Activated naive CD8-positive, alpha-beta T cell (primary cell): ENCODE measurements around the gene CCDC38.

Experiments
- H3K27ac Mint-ChIP-seq: one replicate; pipeline ENCODE4 v1.8.0; 2021; ENCODE audit warnings: mixed read lengths
- H3K27me3 Mint-ChIP-seq: one replicate; pipeline ENCODE4 v1.8.0; 2021; ENCODE audit warnings: mixed read lengths
- H3K36me3 Mint-ChIP-seq: one replicate; pipeline ENCODE4 v1.8.0; 2021; ENCODE audit warnings: mixed read lengths
- H3K4me1 Mint-ChIP-seq: one replicate; pipeline ENCODE4 v1.8.0; 2021; ENCODE audit warnings: low read depth, mixed read lengths
- H3K4me3 Mint-ChIP-seq: one replicate; pipeline ENCODE4 v1.8.0; 2021; ENCODE audit warnings: mild to moderate bottlenecking, mixed read lengths
- H3K9me3 Mint-ChIP-seq: one replicate; pipeline ENCODE4 v1.8.0; 2021; ENCODE audit warnings: low read depth, mixed read lengths

CCDC38 gene

GRCh38 chr12:95943330-95943842 is 972 bp upstream of the CCDC38 start, which contains the start of gene AMDHD1:
AMDHD1 (plus strand) TSS chr12:95943331; CDS start chr12:95943399, 68 bp downstream.
- peak within 1 kb of the TSS; percentile 96 for H3K4me3 Mint-ChIP-seq
- H3K36me3 Mint-ChIP-seq = no peaks in the 10 kb centered on the region
- peak within 1 kb of the TSS; percentile 92 for H3K27ac Mint-ChIP-seq
- no peaks in the 10 kb centered on the region for H3K27me3 Mint-ChIP-seq
- H3K4me1 Mint-ChIP-seq = peaks cover 9% of the 10 kb centered on the region
- no peaks in the 10 kb centered on the region for H3K9me3 Mint-ChIP-seq

DNA sequence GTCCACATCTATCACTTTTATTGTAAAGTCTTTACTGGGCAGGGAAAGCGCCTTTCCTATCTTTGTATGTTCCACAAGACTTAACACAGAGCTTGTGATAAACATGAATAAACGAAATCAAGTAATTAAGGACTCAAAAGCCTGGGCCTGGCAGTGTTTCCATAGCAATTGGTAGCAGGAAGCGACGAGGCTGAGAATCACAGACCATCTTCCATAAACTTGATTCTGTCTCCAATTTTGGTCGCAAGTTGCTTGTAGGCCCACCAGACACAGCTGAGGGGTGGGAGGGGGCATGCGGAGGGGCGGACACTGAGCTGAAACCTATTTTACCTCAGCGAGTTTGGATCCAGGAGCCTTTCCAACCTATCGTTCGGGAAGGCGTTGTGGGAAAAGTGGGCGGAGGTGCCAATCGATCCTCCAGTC is 302 bp downstream of the CCDC38 start:
- Mint-ChIP-seq H3K9me3 (no peaks in the 10 kb centered on the region), H3K4me3 (peak overlapping the region; percentile 96), H3K4me1 (peaks cover 9% of the 10 kb centered on the region), H3K27me3 (no peaks in the 10 kb centered on the region), H3K27ac (peak overlapping the region; percentile 58), H3K36me3 (no peaks in the 10 kb centered on the region)

GRCh38 chr12:95940514-95940913 is 1.9 kb downstream of the CCDC38 start:
- H3K4me3 Mint-ChIP-seq = no peak overlapping the region
- no peak overlapping the region for H3K27ac Mint-ChIP-seq

DNA sequence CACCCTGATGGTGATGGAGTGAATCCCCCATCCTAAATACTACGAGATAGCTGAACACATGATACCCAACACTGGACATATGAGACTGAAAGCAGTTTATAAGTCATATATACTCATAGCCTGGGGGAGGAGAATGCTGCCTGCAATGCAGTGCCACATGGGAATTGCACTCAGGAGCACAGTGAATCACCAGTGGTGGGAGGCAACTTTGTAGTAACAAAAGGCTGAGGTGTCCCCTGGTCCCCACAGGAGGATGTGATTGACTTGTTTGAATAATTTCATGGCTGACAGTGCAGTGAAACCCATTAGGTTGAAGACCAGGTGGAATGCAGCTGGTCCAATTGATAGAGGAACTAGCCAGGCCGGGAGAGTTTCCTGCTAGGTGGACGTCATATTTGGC is 20.2 kb downstream of the CCDC38 start:
- no peaks in the 10 kb centered on the region for H3K36me3 Mint-ChIP-seq

More at GRCh38 chr12:95940514-95940913, 1.9 kb downstream of the CCDC38 start:
- peaks cover 9% of the 10 kb centered on the region for H3K4me1 Mint-ChIP-seq
- H3K36me3 Mint-ChIP-seq = no peaks in the 10 kb centered on the region
- H3K27me3 Mint-ChIP-seq = no peaks in the 10 kb centered on the region
- H3K9me3 Mint-ChIP-seq = no peaks in the 10 kb centered on the region

GRCh38 chr12:95919110-95919509 is 23.3 kb downstream of the CCDC38 start:
- Mint-ChIP-seq H3K27ac (no peak overlapping the region), H3K36me3 (no peaks in the 10 kb centered on the region), H3K27me3 (no peaks in the 10 kb centered on the region), H3K4me3 (no peak overlapping the region), H3K9me3 (no peaks in the 10 kb centered on the region), H3K4me1 (no peaks in the 10 kb centered on the region)

More for the DNA sequence above, 20.2 kb downstream of the CCDC38 start:
- Mint-ChIP-seq H3K9me3 (no peaks in the 10 kb centered on the region), H3K27ac (no peak overlapping the region), H3K4me3 (no peak overlapping the region), H3K4me1 (no peaks in the 10 kb centered on the region), H3K27me3 (no peaks in the 10 kb centered on the region)

- no peaks in the 10 kb centered on the region for H3K36me3 Mint-ChIP-seq
- no peaks in the 10 kb centered on the region for H3K4me1 Mint-ChIP-seq
- no peak overlapping the region for H3K4me3 Mint-ChIP-seq
- no peaks in the 10 kb centered on the region for H3K9me3 Mint-ChIP-seq
- no peaks in the 10 kb centered on the region for H3K27me3 Mint-ChIP-seq
- H3K27ac Mint-ChIP-seq = no peak overlapping the region
These were observed 24.0 kb downstream of the CCDC38 start for GRCh38 chr12:95918194-95918993.

DNA sequence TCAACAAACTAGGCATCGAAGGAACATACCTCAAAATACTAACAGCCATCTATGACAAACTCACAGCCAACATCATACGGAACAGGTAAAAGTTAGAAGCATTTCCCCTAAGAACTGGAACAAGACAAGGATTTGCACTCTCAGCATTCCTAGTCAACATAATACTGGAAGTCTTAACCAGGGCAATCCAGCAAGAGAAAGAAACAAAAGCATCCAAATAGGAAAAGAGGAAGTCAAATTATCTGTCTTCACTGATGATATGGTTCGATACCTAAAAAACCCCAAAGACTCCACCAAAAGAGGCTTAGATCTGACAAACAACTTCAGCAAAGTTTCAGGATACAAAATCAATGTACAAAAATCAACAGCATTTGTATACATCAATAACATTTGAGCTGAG is 32.5 kb downstream of the CCDC38 start:
- no peaks in the 10 kb centered on the region for H3K9me3 Mint-ChIP-seq
- peaks cover 10% of the 10 kb centered on the region for H3K27me3 Mint-ChIP-seq
- H3K36me3 Mint-ChIP-seq = no peaks in the 10 kb centered on the region
- H3K4me3 Mint-ChIP-seq = no peak overlapping the region
- no peaks in the 10 kb centered on the region for H3K4me1 Mint-ChIP-seq
- no peak overlapping the region for H3K27ac Mint-ChIP-seq

DNA sequence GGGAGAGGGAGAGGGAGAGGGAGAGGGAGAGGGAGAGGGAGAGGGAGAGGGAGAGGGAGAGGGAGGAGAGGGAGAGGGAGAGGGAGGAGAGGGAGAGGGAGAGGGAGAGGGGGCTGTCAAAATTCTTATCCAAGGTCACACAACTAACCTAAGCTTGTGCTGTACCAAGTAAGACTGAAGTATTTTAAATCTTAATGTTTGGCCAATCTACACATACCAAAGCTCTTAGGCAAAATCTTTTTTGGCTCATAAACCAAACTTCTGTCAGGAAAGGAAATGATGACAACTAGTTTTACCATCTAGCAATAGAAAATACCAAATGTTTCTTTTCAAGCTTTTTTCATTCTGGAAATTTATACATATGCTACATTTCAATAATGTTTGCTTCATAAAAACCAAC is 33.8 kb downstream of the CCDC38 start:
- Mint-ChIP-seq H3K4me1 (no peaks in the 10 kb centered on the region), H3K9me3 (no peaks in the 10 kb centered on the region), H3K36me3 (no peaks in the 10 kb centered on the region), H3K4me3 (no peak overlapping the region), H3K27me3 (peaks cover 12% of the 10 kb centered on the region), H3K27ac (no peak overlapping the region)

DNA sequence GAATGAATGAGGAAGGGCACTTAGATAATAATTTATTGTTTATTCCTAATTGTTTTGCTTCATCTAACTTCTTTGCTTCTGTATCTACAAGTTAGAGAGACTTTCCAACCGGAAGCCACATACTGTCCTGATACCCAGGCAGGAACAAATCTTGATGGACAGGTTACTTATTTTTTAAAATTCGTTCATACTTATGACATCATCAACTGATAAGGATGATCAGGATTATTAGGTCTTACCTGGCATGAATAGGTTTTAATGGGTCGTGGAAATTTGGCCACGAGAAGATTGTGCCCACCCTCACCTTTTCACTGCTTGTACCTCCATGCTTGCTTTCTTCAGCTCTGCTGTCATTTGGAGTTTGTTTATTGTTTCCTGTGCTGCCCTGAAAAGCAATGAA is 44.3 kb downstream of the CCDC38 start:
- Mint-ChIP-seq H3K4me3 (no peak overlapping the region), H3K27ac (no peak overlapping the region), H3K27me3 (peaks cover 10% of the 10 kb centered on the region), H3K4me1 (no peaks in the 10 kb centered on the region), H3K9me3 (no peaks in the 10 kb centered on the region), H3K36me3 (no peaks in the 10 kb centered on the region)

DNA sequence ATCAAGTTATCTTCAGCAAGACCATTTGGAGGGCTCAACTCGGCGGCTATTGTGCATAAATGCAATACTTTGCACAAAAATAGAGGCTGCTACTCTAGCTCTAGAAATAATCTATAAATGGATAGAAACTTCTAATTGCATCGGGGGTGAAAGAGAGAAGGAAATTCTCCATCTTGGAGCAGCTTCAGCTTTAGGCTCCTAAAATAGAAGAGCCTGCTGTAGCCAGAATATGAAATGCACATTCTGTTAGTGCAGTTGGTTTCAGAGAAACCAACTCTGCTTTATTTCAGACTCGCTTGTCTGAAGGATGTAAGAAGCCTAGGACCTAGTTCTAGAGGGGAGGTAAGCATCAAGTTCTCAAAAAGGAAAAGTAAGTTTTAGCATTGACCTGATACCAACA is 45.6 kb downstream of the CCDC38 start:
- Mint-ChIP-seq H3K27ac (no peak overlapping the region), H3K4me1 (no peaks in the 10 kb centered on the region), H3K36me3 (no peaks in the 10 kb centered on the region), H3K27me3 (peaks cover 8% of the 10 kb centered on the region), H3K9me3 (no peaks in the 10 kb centered on the region), H3K4me3 (no peak overlapping the region)

DNA sequence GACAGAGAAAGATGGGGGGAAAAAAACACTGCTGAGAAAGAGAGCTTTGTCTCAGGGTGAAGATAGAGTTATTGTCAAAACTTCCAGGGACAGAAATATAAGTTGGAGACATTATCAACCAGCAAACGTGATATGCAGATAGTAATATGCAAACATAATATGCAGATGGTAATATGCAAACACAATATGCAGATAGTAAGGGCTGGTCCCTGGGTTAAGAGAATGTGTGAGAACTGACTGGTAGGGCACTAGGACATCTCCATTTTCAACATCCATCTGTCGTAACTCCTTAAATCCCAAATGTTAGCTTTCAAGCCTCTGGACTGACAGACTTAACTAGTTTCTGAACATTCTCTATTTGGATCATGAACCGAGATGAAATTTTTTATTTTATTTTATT is 51.5 kb downstream of the CCDC38 start:
- no peaks in the 10 kb centered on the region for H3K4me1 Mint-ChIP-seq
- H3K27ac Mint-ChIP-seq = no peak overlapping the region
- no peaks in the 10 kb centered on the region for H3K36me3 Mint-ChIP-seq
- H3K27me3 Mint-ChIP-seq = peaks cover 3% of the 10 kb centered on the region
- no peak overlapping the region for H3K4me3 Mint-ChIP-seq
- no peaks in the 10 kb centered on the region for H3K9me3 Mint-ChIP-seq

GRCh38 chr12:95887311-95887710 is 55.1 kb downstream of the CCDC38 start:
- Mint-ChIP-seq H3K27ac (no peak overlapping the region), H3K9me3 (no peaks in the 10 kb centered on the region), H3K4me1 (no peaks in the 10 kb centered on the region), H3K4me3 (no peak overlapping the region), H3K27me3 (no peaks in the 10 kb centered on the region), H3K36me3 (no peaks in the 10 kb centered on the region)

- Mint-ChIP-seq H3K36me3 (no peaks in the 10 kb centered on the region), H3K9me3 (no peaks in the 10 kb centered on the region), H3K27ac (no peak overlapping the region), H3K4me3 (no peak overlapping the region), H3K27me3 (no peaks in the 10 kb centered on the region), H3K4me1 (no peaks in the 10 kb centered on the region)
These were observed 57.4 kb downstream of the CCDC38 start for GRCh38 chr12:95884998-95885397.

DNA sequence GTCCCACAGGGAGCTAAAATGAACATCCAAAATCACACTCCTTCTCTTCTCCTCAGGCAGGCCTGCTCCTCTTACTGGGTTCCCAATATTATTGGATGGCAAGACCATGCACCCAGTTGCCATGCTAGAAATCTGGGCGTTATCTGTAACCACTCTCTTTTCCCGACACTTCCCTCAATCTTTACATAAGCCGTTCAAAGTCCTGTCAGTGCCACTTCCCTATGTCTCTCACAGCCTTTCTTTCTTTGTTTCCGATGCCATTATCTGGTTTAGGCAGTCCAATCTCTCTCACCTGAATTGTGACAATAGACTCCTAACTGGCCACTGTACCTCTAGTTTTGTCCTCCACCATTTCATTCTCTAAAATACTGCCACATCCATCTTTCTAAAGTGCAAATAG is 59.5 kb downstream of the CCDC38 start:
- Mint-ChIP-seq H3K9me3 (no peaks in the 10 kb centered on the region), H3K27me3 (no peaks in the 10 kb centered on the region), H3K27ac (no peak overlapping the region), H3K4me3 (no peak overlapping the region), H3K36me3 (peaks cover 2% of the 10 kb centered on the region), H3K4me1 (no peaks in the 10 kb centered on the region)

- Mint-ChIP-seq H3K4me3 (no peak overlapping the region), H3K27ac (no peak overlapping the region), H3K4me1 (no peaks in the 10 kb centered on the region), H3K36me3 (peaks cover 2% of the 10 kb centered on the region), H3K9me3 (no peaks in the 10 kb centered on the region), H3K27me3 (no peaks in the 10 kb centered on the region)
These were observed 60.3 kb downstream of the CCDC38 start for GRCh38 chr12:95882080-95882479.
